Activated T-cell treated with anti-CD3 and anti-CD28 coated beads, Interleukin-2, amount 50 U/mL, for 24 hours (primary cell): ENCODE results near the gene EHMT1.

ENCODE experiments used
- DNase-seq: peaks from one replicate; pipeline ENCODE4 v3.0.0-alpha.2; 2020
- H3K27ac Mint-ChIP-seq: 2 replicates; pipeline ENCODE4 v1.8.0; 2020; ENCODE audit warnings: mild to moderate bottlenecking, mixed read lengths
- H3K27me3 Mint-ChIP-seq: 2 replicates; pipeline ENCODE4 v1.8.0; 2020; ENCODE audit warnings: mixed read lengths
- H3K36me3 Mint-ChIP-seq: 2 replicates; pipeline ENCODE4 v1.8.0; 2020; ENCODE audit warnings: low read depth, mixed read lengths
- H3K4me1 Mint-ChIP-seq: 2 replicates; pipeline ENCODE4 v1.8.0; 2020; ENCODE audit warnings: low read depth, mixed read lengths
- H3K4me3 Mint-ChIP-seq: 2 replicates; pipeline ENCODE4 v1.8.0; 2020; ENCODE audit warnings: mild to moderate bottlenecking, moderate library complexity, mixed read lengths
- H3K9me3 Mint-ChIP-seq: 2 replicates; pipeline ENCODE4 v1.8.0; 2020; ENCODE audit warnings: mixed read lengths

EHMT1 gene

GRCh38 chr9:137814841-137815240 lies 196.0 kb downstream of the EHMT1 start:
- DNase-seq, result no peak
- Mint-ChIP-seq H3K27ac (peak overlapping the region; percentile 22), H3K36me3 (peaks cover 75% of the 10 kb centered on the region), H3K9me3 (no peaks in the 10 kb centered on the region), H3K4me3 (no peak overlapping the region), H3K27me3 (no peaks in the 10 kb centered on the region), H3K4me1 (no peaks in the 10 kb centered on the region)

DNA sequence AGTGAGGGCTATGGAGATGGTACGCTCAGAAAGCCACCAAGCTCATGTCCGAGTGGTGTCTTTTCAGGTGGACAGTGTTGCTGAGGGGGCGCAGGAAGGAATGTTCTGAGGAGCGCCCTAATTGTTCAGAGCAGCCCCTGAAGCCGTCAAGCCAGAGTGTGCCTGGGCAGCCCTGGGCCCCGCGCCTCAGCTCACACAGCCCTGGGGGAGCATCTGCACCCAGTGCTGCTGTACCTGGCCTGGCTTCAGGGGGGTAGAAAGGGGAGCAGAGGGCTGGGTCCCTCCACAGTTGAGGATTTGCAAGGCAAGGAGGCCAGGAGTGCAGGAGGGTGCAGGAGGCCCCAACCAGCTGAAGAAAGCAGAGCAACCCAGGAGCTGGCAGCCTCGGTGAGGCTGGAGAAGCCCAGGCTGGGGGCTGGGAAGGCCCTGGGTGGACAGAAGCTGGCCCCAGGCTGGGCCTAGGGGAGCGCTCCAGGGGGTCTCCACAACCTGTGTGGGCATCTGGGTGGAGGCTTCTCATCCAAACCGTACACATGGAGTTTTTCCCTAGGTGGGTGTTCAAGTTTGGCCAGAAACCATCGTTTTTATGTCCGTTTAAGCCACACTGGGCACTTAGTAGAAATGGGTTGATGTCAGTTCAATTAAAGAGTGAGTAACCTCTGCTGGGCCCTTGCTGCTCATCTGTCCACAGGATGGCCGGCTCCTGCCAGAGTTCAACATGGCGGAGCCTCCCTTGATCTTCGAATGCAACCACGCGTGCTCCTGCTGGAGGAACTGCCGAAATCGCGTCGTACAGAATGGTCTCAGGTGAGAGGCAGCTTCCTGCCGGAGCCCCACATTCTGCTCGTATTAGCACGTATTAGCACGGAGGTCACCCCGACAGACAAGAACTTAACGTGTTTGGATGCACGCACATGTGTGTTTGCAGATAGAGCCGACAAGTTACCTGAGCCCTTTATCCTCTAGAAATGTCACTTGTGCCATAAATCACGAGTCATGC lies 196.8 kb downstream of the EHMT1 start:
- Mint-ChIP-seq H3K4me3 (no peak overlapping the region), H3K27me3 (no peaks in the 10 kb centered on the region), H3K27ac (peak overlapping the region; percentile 59), H3K36me3 (peaks cover 78% of the 10 kb centered on the region), H3K4me1 (peaks cover 5% of the 10 kb centered on the region), H3K9me3 (no peaks in the 10 kb centered on the region)
- no peak for DNase-seq

DNA sequence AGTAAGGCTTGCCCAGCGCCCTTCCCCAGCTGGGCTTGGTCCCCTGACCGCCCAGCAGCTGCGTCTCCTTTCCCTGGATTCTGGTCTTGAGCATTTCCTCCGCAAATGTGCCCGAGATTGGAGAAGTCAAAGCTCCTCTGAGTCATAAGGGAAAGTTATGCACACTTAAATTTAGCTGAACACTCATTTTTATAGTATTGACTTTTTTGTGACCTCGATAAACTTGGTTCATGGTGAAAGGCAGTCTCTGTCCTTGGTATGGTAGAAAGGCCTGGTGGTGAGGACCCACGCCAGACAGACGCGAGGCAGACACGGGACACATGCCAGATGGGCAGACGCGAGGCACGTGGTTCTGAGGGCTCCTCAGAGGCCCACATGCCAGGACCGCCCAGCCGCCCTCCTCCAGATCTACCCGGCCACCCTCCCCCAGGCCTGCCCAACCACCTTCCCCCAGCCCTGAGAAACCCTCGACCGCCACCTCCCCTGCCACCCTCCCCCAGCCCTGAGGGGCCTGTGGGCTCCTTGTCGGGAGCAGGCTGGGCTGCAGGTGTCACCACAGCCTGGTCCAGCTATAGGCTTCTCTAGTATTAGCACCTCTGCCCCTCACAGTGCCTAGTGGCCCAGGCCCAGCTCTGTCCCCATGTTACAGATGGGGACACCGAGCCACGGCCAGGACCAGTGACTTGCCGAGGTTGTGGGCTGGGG lies 197.9 kb downstream of the EHMT1 start:
- H3K9me3 Mint-ChIP-seq, result no peaks in the 10 kb centered on the region
- no peak for DNase-seq
- peak overlapping the region; percentile 47 for H3K27ac Mint-ChIP-seq
- peaks cover 78% of the 10 kb centered on the region for H3K36me3 Mint-ChIP-seq
- peaks cover 6% of the 10 kb centered on the region for H3K4me1 Mint-ChIP-seq
- no peak overlapping the region for H3K4me3 Mint-ChIP-seq
- no peaks in the 10 kb centered on the region for H3K27me3 Mint-ChIP-seq

- Mint-ChIP-seq H3K4me3 (no peak overlapping the region), H3K4me1 (peaks cover 6% of the 10 kb centered on the region), H3K36me3 (peaks cover 81% of the 10 kb centered on the region), H3K27me3 (no peaks in the 10 kb centered on the region), H3K9me3 (no peaks in the 10 kb centered on the region), H3K27ac (no peak overlapping the region)
- no peak for DNase-seq
These were observed 198.7 kb downstream of the EHMT1 start for GRCh38 chr9:137817236-137818200.

GRCh38 chr9:137818286-137818685 lies 199.5 kb downstream of the EHMT1 start:
- no peaks in the 10 kb centered on the region for H3K9me3 Mint-ChIP-seq
- no peaks in the 10 kb centered on the region for H3K27me3 Mint-ChIP-seq
- peaks cover 6% of the 10 kb centered on the region for H3K4me1 Mint-ChIP-seq
- DNase-seq, result no peak
- H3K36me3 Mint-ChIP-seq, result peaks cover 75% of the 10 kb centered on the region
- H3K27ac Mint-ChIP-seq, result no peak overlapping the region
- no peak overlapping the region for H3K4me3 Mint-ChIP-seq

GRCh38 chr9:137820161-137820855 lies 201.5 kb downstream of the EHMT1 start:
- peaks cover 6% of the 10 kb centered on the region for H3K4me1 Mint-ChIP-seq
- no peaks in the 10 kb centered on the region for H3K27me3 Mint-ChIP-seq
- H3K9me3 Mint-ChIP-seq, result no peaks in the 10 kb centered on the region
- DNase-seq, result no peak
- no peak overlapping the region for H3K4me3 Mint-ChIP-seq
- peaks cover 75% of the 10 kb centered on the region for H3K36me3 Mint-ChIP-seq
- peak overlapping the region; percentile 29 for H3K27ac Mint-ChIP-seq

DNA sequence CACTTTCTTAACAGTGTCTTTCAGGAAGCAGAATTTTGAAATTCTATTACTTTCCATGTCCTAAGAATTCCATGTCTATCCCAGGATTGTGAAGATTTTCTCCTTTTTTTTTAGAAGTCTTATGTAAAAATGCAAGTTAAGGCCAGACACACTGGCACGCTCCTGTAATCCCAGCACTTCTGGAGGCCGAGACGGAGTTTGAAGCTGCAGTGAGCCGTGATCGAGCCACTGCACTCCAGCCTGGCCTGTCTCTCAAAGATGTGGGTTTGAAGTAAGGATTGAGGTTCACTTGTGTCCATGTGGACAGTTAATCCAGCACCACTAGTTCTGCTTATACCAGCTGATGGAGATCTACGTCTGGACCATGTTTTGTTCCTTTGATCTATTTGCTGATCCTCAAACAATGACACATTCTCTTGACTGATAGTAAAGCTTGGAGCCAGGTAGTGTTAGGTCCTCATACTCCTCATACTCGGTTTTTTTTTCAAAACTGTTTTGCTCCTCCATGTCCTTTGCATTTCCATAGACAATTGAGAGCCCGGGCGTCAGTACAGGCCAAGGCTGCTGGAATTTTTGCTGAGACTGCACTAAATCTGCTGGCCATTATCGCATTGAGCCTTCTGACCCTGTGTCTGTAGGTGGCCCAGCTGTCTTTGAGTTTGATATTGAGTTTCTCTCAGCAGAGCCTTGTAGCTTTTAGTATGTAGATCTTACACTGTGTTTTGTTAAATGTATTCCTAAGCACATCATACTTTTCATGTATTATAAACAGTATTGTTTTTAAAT lies 205.4 kb downstream of the EHMT1 start:
- Mint-ChIP-seq H3K27ac (no peak overlapping the region), H3K36me3 (peaks cover 77% of the 10 kb centered on the region)

DNA sequence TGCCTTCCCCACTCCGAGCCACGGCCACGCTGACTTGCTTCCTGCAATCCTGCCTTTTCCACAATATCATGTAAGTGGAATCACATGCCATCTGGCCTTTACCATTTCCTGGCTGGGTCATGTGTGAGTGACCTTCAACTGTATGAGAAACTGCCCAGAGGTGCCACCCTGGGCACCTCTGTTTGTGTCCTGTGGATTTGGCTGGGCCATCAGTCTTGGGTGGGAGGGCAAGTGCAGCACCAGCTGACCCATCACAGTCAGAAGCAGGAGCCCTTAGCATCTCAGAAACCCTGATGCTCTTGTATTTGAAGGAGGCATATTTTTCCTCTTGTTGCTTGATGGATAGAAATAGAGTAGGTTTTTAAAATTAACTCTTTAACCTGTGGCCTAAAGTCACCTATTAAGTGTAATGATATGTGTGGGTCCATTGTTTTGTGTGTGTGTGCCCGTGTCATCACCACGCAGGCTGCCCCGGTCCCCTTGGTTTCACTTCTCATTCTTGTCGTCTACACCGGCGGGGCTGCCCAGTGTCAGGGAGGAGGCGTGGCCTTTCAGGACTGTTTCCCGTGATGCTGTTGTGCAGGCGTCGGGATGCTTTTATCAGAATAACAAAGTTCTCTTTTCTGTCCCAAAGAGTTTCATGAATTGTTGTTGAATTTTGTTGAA lies 206.7 kb downstream of the EHMT1 start:
- H3K27ac Mint-ChIP-seq, result peak overlapping the region; percentile 44
- no peaks in the 10 kb centered on the region for H3K9me3 Mint-ChIP-seq
- peaks cover 77% of the 10 kb centered on the region for H3K36me3 Mint-ChIP-seq
- H3K27me3 Mint-ChIP-seq, result no peaks in the 10 kb centered on the region
- no peak for DNase-seq
- no peak overlapping the region for H3K4me3 Mint-ChIP-seq
- H3K4me1 Mint-ChIP-seq, result peaks cover 1% of the 10 kb centered on the region

More for the DNA sequence above, 205.4 kb downstream of the EHMT1 start:
- Mint-ChIP-seq H3K4me3 (no peak overlapping the region), H3K27me3 (no peaks in the 10 kb centered on the region), H3K4me1 (peaks cover 6% of the 10 kb centered on the region), H3K9me3 (no peaks in the 10 kb centered on the region)
- DNase-seq, result no peak

DNA sequence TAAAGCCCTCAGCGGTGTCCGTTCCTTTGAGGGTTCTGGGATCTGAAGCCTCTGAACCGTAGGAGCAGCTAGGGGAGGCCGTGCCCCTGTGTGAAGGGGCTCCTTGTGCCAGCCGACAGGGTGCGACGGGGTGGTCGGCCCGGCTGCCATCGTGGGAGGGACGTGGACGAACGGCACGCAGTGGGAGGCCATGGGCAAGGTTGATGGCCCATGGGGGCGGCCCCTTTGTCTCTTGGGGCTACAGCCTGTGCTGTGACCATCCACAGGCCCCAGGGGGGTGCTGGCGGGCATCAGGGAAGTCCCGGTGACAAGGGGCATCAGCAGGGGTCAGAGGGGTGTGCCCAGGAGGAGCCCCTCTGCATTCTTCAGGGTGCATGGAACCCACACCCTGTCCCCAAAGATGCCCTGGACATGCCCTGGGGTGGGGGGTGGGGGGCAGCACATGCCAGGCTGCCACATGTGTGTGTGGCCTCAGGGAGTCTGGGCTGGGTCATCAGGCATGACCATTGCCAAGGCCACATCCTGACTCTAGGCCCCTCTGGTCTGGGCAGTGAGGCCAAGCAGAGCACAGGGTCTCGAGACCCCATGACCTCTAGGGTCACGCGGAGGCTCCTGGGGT lies 209.2 kb downstream of the EHMT1 start:
- no peak overlapping the region for H3K4me3 Mint-ChIP-seq
- no peaks in the 10 kb centered on the region for H3K9me3 Mint-ChIP-seq
- no peak for DNase-seq
- no peaks in the 10 kb centered on the region for H3K27me3 Mint-ChIP-seq
- H3K4me1 Mint-ChIP-seq, result no peaks in the 10 kb centered on the region
- H3K36me3 Mint-ChIP-seq, result peaks cover 77% of the 10 kb centered on the region
- H3K27ac Mint-ChIP-seq, result no peak overlapping the region

DNA sequence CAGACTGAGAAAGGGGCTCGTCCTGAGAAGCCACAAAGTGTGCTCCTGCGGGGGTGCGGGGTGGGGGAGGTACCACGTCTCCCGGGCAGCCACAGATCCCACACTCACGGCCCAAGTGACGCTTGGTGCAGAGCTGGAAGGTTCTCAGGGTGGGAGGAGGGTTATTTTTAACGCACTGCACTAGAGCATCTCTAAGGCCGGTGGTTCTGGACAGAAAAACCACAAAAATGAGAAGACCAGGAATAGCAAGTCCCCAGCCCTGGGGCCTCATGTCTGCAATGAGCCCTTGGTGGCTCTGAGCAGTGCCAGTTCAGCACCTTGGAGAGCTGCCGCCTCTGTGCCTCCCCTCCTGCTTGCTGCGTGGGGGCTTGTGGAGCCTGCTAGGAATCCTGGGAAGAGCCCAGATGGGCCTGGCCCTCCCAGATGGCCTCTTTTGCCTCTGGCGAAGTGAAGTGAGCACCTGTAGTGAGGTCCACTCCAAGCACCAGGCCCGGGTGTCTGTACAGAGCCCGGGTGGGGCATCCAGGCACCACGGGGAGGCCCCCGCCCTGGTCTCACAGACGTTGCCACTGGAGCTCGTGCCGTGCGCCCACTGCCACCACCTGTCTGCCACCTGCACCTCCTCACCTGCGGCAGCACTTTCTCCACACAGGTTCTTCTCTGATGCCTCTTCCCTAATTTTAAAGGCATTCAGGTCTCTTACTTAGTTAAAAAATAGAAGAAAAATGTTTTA lies 209.9 kb downstream of the EHMT1 start:
- Mint-ChIP-seq H3K36me3 (peaks cover 82% of the 10 kb centered on the region), H3K9me3 (no peaks in the 10 kb centered on the region), H3K27ac (no peak overlapping the region), H3K4me1 (no peaks in the 10 kb centered on the region), H3K27me3 (no peaks in the 10 kb centered on the region), H3K4me3 (no peak overlapping the region)
- DNase-seq, result no peak

DNA sequence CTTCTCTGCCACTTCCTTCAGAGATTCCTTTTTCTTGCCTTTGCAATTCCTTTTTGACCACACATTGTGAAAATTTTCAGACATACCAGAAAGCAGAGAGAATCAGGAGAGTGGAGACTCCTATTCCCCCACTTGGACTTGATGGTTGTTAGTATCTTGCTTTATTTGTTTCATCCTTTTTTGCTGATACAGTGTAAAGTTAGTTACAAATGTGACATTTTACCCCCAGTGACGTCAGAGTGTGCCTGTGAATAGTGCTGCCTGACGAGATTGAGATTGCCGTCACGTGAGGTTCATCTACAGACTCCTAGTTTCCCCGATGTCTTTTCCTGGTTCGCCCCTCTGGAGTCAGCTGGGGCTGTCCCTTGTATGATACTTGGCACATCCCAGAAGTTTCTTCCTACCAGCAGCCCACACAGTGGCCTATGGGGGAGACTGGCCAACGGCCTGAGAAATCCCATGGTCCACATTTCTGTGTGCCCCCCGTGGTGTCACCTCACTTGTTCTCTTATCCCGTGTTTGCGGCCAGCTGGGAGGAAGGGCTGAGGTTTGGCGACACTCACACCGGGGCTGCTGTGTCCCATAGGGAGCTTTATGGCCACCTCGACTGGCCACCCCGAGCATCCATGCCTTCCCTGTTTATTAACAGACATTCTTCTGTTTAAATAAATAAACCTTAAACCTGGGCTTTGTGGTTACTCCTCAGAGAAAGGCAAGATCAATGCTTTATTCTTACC lies 210.6 kb downstream of the EHMT1 start:
- Mint-ChIP-seq H3K36me3 (peaks cover 78% of the 10 kb centered on the region), H3K27ac (peak overlapping the region; percentile 13), H3K9me3 (no peaks in the 10 kb centered on the region), H3K4me1 (no peaks in the 10 kb centered on the region), H3K27me3 (no peaks in the 10 kb centered on the region), H3K4me3 (no peak overlapping the region)
- DNase-seq, result no peak
